D341Med (cell line): ENCODE data around the gene LTA.
"Not testable (repeated sequence)": the region's sequence is repeated elsewhere in the genome, so short reads cannot be mapped to it uniquely, and the experiment has no call there.

Source experiments
- DNase-seq: peaks from one replicate; pipeline ENCODE4 v3.0.0; 2012; ENCODE audit warnings: low spot score

The LTA gene

GRCh38 chr6:31541658-31542521 lies 30.2 kb upstream of the LTA start, which contains the start of gene DDX39B:
Gene DDX39B, minus strand, starts transcription at chr6:31542003. Its CDS starts 1,471 bp downstream, at chr6:31540532.
- peak; percentile 93 for DNase-seq

DNA sequence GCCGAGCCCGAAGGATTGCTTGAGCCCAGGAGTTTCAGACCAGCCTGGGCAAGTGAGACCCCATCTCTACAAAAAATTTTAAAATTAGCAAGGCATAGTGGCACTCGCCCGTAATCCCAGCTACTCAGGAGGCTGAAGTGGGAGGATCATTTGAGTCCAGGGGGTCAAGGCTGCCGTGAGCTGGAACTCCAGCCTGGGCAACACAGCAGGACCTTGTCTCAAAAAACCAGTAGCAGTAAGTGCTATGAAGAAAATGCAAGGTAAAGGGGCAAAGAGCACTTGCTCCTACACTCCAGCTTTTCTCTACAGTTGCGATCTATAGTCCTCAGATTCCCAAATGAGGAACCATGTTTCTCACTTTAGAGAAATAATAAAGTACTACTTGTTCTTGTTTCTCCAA lies 28.4 kb upstream of the LTA start:
- no peak for DNase-seq

GRCh38 chr6:31544676-31545075 lies 27.4 kb upstream of the LTA start:
- DNase-seq = no peak

DNA sequence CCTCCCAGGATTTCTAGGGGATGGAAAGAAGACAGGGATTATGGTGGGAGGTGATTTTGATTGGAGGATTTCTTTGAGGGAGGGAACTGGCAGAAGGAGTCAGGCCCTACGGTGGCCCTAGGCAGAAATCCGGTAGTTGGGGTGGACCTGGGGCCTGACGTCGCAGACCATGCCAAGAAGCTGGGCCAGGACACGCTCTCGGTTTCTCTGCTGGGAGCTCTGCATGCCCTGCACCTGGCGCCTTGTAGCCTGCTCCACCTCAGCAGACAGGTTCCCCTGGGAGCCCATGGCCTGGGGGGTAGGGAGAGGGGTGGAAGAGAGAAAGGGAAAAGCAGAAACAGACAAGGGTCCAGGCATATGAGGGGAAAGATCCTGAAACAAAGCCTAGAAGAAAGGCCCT lies 26.8 kb upstream of the LTA start:
- no peak for DNase-seq

DNA sequence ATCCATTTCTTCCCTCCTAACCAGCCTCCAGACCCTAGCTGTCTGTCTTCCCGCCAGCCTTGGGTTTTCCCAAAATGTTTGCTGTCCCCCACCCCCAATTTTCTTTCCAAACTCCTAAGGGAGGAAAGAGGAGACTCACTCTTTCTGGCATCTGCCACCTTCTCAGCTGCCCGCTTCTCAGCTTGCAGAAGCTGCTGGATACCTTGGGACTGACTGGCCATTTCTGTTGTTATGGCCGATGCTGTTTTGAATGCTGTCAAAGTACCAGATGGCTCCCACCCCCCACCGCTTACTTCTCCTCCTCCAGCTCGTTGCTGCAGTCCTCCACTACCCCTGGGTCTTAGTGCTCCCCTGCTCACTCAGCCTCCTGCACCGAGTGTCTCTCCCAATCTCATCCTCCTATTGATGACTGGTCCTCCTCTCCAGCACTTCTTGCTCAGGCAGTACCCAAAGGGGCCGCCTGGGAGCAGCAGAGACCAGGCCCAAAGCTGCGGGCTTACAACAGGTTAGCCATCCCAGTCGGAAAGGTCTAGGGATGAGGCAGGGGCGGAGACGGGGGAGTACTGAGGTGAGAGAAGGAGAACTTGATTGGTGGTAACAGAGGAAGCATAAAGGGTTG lies 25.6 kb upstream of the LTA start, which contains the start of gene ATP6V1G2:
Gene ATP6V1G2 (minus strand): TSS at position 270 of the 619 bp plus-strand sequence. CDS start 49 bp downstream, at position 221.
- DNase-seq = peak; percentile 83

GRCh38 chr6:31546958-31547726 lies 24.9 kb upstream of the LTA start, which contains the start of gene NFKBIL1:
Gene NFKBIL1, plus strand, starts transcription at chr6:31547608. Its CDS starts 87 bp downstream, at chr6:31547695.
- DNase-seq = peak; percentile 93

- DNase-seq = no peak
Measured at GRCh38 chr6:31547727-31548543, 24.2 kb upstream of the LTA start.

- no peak for DNase-seq
Measured at GRCh38 chr6:31548544-31548873, 23.6 kb upstream of the LTA start.

- not testable (repeated sequence) for DNase-seq
Measured at GRCh38 chr6:31551371-31551770, 20.7 kb upstream of the LTA start.

- no peak for DNase-seq
Measured at GRCh38 chr6:31556307-31556706, 15.8 kb upstream of the LTA start.

DNA sequence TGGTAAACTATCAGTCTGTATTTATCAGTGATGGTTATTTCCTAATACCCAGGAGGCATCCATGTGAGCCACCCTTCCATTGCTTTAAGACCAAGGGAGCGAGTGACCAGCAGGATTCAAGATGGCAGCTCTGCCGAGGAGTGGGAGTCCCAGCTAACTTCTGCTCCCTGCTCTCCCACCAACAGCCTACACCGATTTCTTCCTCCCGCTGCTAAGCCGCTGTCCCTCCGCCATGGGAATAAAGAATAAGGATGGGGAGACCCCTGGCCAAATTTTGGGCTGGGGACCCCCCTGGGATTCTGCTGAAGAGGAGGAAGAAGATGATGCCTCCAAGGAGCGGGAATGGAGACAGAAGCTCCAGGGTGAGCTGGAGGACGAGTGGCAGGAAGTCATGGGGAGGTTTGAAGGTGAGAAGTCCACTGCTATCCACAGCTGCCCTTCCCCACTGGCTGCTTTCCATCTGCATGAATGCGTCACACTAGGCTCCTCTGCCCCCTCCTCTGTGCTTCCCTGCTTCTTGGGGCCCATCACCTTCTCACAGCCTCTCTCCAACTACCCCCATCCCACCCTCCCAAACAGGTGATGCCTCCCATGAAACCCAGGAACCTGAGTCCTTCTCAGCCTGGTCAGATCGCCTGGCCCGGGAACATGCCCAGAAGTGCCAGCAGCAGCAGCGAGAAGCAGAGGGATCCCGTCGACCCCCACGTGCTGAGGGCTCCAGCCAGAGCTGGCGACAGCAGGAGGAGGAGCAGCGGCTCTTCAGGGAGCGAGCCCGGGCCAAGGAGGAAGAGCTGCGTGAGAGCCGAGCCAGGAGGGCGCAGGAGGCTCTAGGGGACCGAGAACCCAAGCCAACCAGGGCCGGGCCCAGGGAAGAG lies 14.4 kb upstream of the LTA start:
- DNase-seq = no peak

DNA sequence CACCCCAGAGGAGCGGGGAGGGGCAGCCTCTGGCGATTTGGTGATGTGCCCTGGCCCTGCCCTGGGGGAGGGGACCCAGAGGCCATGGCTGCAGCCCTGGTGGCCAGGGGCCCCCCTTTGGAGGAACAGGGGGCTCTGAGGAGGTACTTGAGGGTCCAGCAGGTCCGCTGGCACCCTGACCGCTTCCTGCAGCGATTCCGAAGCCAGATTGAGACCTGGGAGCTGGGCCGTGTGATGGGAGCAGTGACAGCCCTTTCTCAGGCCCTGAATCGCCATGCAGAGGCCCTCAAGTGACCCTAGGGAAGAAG lies 13.8 kb upstream of the LTA start:
- no peak for DNase-seq

DNA sequence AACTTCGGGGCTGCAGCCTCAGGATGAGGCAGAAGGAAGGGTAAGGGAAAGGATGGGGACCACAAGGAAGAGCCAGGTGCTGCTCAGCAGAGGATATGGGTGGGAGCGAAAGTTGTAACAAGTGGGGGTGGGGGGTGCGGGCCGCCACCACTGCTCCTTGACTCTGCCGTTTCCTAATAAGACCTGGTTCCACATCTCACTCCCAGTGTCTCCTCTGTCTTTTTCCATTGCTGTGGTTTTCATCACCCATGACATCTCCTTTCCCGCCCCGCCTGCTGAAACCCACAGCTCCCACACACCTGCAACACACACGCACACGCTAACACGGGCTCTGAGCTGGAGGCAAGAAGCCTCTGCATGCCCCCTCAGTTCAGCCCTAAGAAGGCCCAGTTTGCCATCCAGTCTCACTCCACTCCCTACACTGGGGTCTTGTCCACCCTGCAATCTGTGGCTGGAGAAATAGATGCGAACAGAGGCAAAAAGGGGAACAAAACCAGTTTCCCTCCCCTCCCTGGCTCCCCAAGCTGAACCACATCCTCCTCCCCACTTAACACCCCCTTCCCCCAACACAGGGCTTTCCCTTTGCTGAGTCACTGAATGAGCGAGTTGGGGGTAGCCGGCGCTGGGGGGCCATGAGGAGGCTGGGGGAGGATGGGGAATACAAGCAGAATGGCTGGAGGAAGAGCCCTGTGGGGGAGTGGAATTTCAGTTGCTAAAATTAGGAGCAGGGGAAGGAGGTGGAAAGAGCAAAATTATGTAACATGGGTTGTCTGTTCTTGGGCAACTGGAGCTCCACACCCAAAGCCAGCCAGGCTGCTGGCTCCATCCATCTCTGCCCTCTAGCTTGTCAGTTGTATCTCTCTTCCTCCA lies 13.2 kb upstream of the LTA start:
- no peak for DNase-seq

GRCh38 chr6:31559606-31559957 lies 12.5 kb upstream of the LTA start:
- DNase-seq = no peak

- DNase-seq = no peak
Measured at GRCh38 chr6:31559958-31560696, 12.0 kb upstream of the LTA start.

DNA sequence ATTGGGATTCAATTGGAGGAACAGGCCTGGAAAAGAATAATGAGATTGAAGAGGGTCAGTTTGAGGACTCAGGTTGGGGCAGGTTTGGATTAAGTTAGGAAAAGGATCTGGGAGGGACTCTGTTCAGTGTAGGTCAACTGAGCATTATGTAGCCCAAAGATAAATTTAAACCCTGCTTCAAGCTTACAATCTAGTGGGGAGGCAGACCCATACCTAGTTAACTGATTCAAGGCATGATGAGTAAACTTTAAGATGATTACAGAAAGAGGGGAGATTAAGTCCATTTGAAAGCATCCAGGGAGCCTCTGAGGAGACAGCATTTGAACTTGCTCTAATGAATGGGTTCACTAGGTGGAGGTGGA lies 11.4 kb upstream of the LTA start:
- DNase-seq = no peak

GRCh38 chr6:31567531-31568370 lies 4.3 kb upstream of the LTA start:
- DNase-seq = no peak

DNA sequence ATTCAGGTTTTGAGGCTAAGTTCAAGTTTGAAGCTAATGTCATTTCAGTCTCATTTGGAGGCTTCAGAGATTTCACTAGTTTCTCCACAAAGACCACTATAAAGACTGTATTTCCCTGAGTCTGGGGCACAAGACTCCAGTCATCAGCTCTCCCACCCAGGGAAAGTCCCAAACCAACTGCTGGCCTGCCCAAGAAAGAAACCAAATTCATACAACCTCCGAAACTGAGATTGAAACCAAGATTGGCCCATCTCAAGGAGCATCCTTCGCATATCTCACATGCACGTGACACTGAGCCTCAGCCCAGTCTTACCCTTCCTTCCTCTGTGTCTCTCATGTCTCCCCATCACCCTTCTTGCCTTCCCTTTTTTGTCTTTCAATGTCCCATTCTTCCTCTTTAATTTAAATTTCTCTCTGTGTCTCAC lies 3.5 kb upstream of the LTA start:
- DNase-seq = no peak
